ENCODE results near the gene TCF4. TPM values are rescaled to one million over a fixed set of nuclear protein-coding genes. Genes with fewer than 3 reads are reported as not detected.
"Not testable (repeated sequence)": the region's sequence is repeated elsewhere in the genome, so short reads cannot be mapped to it uniquely, and the experiment has no call there.

Gene TCF4
- total RNA-seq, 1 experiment from 2014 or later: 104 TPM

GRCh38 chr18:55470826-55471225 lies 117.2 kb downstream of the TCF4 start:
- ChIA-PET CTCF (no interaction called here), POLR2A (no interaction called here)
- no peak overlapping the region for H3K4me3 Mint-ChIP-seq
- H3K36me3 Mint-ChIP-seq: no peaks in the 10 kb centered on the region
- no peak for DNase-seq (ENCODE audit: low spot score)
- H3K9me3 Mint-ChIP-seq: no peaks in the 10 kb centered on the region
- ATAC-seq: no peak
- peaks cover 87% of the 10 kb centered on the region for H3K4me1 Mint-ChIP-seq
- TF ChIP-seq PREB (CRISPR knock-in tag; IDR thresholded peaks at IDR 0.05; ENCODE audit: borderline replicate concordance) (no peak), RELA (CRISPR knock-in tag; IDR thresholded peaks at IDR 0.05; ENCODE audit: borderline replicate concordance) (no peak), NFATC4 (CRISPR knock-in tag; IDR thresholded peaks at IDR 0.05) (no peak), SMAD3 (CRISPR knock-in tag; IDR thresholded peaks at IDR 0.05; ENCODE audit: borderline replicate concordance) (no peak), JAZF1 (CRISPR knock-in tag; IDR thresholded peaks at IDR 0.05) (no peak), ZNF423 (CRISPR knock-in tag; IDR thresholded peaks at IDR 0.05) (no peak), ZNF232 (CRISPR knock-in tag; IDR thresholded peaks at IDR 0.05) (no peak), JUN (CRISPR knock-in tag; IDR thresholded peaks at IDR 0.05) (no peak), SOX15 (CRISPR knock-in tag; IDR thresholded peaks at IDR 0.05) (no peak), MYBL2 (CRISPR knock-in tag; IDR thresholded peaks at IDR 0.05) (no peak)
- TF ChIP-seq, protein P1, sequence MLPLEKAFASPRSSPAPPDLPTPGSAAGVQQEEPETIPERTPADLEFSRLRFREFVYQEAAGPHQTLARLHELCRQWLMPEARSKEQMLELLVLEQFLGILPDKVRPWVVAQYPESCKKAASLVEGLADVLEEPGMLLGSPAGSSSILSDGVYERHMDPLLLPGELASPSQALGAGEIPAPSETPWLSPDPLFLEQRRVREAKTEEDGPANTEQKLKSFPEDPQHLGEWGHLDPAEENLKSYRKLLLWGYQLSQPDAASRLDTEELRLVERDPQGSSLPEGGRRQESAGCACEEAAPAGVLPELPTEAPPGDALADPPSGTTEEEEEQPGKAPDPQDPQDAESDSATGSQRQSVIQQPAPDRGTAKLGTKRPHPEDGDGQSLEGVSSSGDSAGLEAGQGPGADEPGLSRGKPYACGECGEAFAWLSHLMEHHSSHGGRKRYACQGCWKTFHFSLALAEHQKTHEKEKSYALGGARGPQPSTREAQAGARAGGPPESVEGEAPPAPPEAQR (CRISPR knock-in tag; IDR thresholded peaks at IDR 0.05): no peak
- no peaks in the 10 kb centered on the region for H3K27me3 Mint-ChIP-seq (ENCODE audit: low read depth)
- peak overlapping the region; percentile 42; the same call in 1 of the 2 replicates for H3K27ac Mint-ChIP-seq

- H3K9me3 Mint-ChIP-seq; POLR2A ChIA-PET; H3K27me3 Mint-ChIP-seq (ENCODE audit: low read depth); H3K36me3 Mint-ChIP-seq; ATAC-seq; DNase-seq (ENCODE audit: low spot score); CTCF ChIA-PET; H3K4me3 Mint-ChIP-seq: not testable (repeated sequence)
- TF ChIP-seq ZNF121 (CRISPR knock-in tag; IDR thresholded peaks at IDR 0.05): 0 out of 2 replicates have a peak, but pooled peaks have one; percentile 20
- H3K27ac Mint-ChIP-seq: peak overlapping the region; percentile 71; the same call in 1 of the 2 replicates
- H3K4me1 Mint-ChIP-seq: peaks cover 98% of the 10 kb centered on the region
These were observed 118.9 kb downstream of the TCF4 start for GRCh38 chr18:55469134-55469533.

DNA sequence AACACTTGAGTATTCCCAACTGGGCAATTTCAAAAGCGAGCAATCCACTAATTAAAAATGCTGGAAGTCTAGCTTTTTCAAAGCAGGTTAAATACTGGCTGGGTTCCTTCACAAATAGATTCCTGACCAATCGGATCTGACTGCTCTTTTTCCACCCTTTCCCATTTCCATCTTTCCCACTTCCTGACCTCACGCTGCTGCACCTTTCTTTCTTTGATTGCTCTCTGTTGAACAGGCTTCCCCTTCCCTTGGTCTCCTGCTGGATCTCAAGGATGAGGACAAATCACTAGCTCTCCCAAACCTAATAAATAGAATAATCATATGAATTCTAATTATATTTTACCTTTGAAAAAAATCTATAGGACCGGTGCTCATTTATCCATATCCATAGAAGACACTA lies 121.2 kb downstream of the TCF4 start:
- no peaks in the 10 kb centered on the region for H3K27me3 Mint-ChIP-seq (ENCODE audit: low read depth)

More for the DNA sequence above, 121.2 kb downstream of the TCF4 start:
- H3K27ac Mint-ChIP-seq: peak overlapping the region; percentile 96
- peaks cover 97% of the 10 kb centered on the region for H3K4me1 Mint-ChIP-seq
- H3K4me3 Mint-ChIP-seq: peak overlapping the region; percentile 37
- H3K9me3 Mint-ChIP-seq: no peaks in the 10 kb centered on the region
- H3K36me3 Mint-ChIP-seq: no peaks in the 10 kb centered on the region; the same call in 1 of the 2 replicates
- POLR2A ChIA-PET: no interaction called here
- DNase-seq (ENCODE audit: low spot score) (no peak), ATAC-seq (peak; percentile 87)
- CTCF ChIA-PET: interaction anchor here (1.0 to 1.2 kb wide), 3 partner anchors 14 to 82 kb away, joined by 4 to 5 read pairs (median 4); no protein-coding TSS in a partner anchor
- TF ChIP-seq ATF1 (CRISPR knock-in tag; IDR thresholded peaks at IDR 0.05): no peak
- TF ChIP-seq ZNF425 (CRISPR knock-in tag; conservative IDR thresholded peaks at IDR 0.05): no peak
- TF ChIP-seq, protein P2, sequence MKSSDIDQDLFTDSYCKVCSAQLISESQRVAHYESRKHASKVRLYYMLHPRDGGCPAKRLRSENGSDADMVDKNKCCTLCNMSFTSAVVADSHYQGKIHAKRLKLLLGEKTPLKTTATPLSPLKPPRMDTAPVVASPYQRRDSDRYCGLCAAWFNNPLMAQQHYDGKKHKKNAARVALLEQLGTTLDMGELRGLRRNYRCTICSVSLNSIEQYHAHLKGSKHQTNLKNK (CRISPR knock-in tag; IDR thresholded peaks at IDR 0.05): no peak
- TF ChIP-seq PREB (CRISPR knock-in tag; IDR thresholded peaks at IDR 0.05; ENCODE audit: borderline replicate concordance): no peak
- TF ChIP-seq, protein P3, sequence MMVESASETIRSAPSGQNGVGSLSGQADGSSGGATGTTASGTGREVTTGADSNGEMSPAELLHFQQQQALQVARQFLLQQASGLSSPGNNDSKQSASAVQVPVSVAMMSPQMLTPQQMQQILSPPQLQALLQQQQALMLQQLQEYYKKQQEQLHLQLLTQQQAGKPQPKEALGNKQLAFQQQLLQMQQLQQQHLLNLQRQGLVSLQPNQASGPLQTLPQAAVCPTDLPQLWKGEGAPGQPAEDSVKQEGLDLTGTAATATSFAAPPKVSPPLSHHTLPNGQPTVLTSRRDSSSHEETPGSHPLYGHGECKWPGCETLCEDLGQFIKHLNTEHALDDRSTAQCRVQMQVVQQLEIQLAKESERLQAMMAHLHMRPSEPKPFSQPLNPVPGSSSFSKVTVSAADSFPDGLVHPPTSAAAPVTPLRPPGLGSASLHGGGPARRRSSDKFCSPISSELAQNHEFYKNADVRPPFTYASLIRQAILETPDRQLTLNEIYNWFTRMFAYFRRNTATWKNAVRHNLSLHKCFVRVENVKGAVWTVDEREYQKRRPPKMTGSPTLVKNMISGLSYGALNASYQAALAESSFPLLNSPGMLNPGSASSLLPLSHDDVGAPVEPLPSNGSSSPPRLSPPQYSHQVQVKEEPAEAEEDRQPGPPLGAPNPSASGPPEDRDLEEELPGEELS (CRISPR knock-in tag; IDR thresholded peaks at IDR 0.05): peak; percentile 56; the same call in 1 of the 2 replicates
- TF ChIP-seq NFYB (CRISPR knock-in tag; conservative IDR thresholded peaks at IDR 0.05; ENCODE audit: low read depth): peak; percentile 22; the same call in 1 of the 2 replicates
- TF ChIP-seq E2F5 (CRISPR knock-in tag; IDR thresholded peaks at IDR 0.05): no peak
- no peak for TF ChIP-seq NR2C2 (CRISPR knock-in tag; IDR thresholded peaks at IDR 0.05)
- TF ChIP-seq TEAD4 (CRISPR knock-in tag; IDR thresholded peaks at IDR 0.05): no peak
- TF ChIP-seq ETV6 (CRISPR knock-in tag; IDR thresholded peaks at IDR 0.05): peak; percentile 91
- TF ChIP-seq, protein P4, sequence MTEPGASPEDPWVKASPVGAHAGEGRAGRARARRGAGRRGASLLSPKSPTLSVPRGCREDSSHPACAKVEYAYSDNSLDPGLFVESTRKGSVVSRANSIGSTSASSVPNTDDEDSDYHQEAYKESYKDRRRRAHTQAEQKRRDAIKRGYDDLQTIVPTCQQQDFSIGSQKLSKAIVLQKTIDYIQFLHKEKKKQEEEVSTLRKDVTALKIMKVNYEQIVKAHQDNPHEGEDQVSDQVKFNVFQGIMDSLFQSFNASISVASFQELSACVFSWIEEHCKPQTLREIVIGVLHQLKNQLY (CRISPR knock-in tag; IDR thresholded peaks at IDR 0.05): no peak

Data from WTC11 (cell line).